ENCODE data around the gene RTN4IP1.
A peak's percentile ranks its signal among the peaks of the same experiment; 100 is the strongest.
"Not testable (repeated sequence)": the region's sequence is repeated elsewhere in the genome, so short reads cannot be mapped to it uniquely, and the experiment has no call there.

The RTN4IP1 gene

DNA sequence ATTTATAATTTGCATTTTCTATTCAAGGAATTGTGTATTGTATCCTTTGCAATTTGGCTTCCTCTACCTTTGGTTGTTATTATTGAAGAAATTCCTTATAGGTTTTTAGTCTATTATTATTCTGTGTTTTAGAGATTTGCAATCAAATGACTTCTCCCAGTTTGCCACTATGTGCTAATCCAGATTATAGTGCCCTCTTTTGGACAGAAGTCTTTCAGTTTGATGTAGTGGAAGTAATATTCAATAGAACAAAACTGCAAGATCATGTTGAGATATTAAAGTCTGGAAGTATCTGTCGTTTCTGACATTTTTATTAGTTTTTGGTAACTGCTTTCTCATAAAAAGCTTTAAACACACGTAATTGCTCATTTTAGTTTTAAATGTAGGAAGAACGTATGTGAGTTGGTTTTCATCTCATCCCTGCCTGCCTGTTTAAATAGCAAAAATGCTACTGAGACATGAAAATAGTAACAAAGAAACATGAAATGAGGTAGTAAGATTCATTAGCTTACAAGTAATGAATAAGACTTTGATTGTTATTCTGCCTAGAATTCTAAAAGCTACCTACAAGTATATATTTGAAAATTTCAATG lies 72.8 kb downstream of the RTN4IP1 start:
- DNase-seq (ENCODE audit: low spot score) = no peak
- TF ChIP-seq, protein P1, sequence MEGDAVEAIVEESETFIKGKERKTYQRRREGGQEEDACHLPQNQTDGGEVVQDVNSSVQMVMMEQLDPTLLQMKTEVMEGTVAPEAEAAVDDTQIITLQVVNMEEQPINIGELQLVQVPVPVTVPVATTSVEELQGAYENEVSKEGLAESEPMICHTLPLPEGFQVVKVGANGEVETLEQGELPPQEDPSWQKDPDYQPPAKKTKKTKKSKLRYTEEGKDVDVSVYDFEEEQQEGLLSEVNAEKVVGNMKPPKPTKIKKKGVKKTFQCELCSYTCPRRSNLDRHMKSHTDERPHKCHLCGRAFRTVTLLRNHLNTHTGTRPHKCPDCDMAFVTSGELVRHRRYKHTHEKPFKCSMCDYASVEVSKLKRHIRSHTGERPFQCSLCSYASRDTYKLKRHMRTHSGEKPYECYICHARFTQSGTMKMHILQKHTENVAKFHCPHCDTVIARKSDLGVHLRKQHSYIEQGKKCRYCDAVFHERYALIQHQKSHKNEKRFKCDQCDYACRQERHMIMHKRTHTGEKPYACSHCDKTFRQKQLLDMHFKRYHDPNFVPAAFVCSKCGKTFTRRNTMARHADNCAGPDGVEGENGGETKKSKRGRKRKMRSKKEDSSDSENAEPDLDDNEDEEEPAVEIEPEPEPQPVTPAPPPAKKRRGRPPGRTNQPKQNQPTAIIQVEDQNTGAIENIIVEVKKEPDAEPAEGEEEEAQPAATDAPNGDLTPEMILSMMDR (IDR thresholded peaks at IDR 0.05; ENCODE audit: extremely low read depth, missing control alignments) = peak; percentile 9

DNA sequence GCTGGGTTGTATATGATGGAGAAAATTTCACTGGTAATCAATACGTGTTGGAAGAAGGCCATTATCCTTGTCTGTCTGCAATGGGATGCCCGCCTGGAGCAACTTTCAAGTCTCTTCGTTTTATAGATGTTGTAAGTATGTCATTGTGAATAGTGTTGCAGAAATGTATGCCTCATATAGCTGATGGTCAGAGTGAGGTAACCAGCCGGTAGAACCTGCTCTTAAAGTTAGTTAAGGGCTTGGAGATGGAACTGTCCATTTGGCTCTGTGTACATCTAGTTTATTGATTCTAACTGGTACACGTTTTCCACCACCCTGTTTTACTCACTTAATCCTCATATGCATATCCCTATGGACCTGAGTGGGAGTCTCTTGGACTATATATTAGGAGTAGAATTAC lies 73.5 kb downstream of the RTN4IP1 start:
- DNase-seq (ENCODE audit: low spot score) = no peak
- TF ChIP-seq, protein P1 (IDR thresholded peaks at IDR 0.05; ENCODE audit: extremely low read depth, missing control alignments) = no peak

DNA sequence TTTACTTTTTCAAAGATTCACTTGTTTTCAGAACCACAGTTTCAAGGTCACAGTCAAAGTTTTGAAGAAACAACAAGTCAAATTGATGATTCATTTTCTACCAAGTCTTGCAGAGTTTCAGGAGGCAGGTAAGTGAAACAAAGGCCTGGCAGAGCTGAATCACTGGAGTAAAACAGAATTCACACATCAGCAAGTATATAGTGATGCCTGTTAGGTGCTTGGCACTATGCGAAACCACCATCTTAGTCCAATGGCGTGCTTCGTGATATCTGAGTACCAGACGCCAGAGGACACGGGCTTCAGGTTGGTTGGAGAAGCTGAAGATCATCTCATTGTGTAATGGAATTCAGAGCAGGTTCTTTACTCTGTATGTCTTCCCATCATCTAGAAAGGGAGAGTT lies 75.9 kb downstream of the RTN4IP1 start:
- TF ChIP-seq, protein P1 (IDR thresholded peaks at IDR 0.05; ENCODE audit: extremely low read depth, missing control alignments) = no peak
- no peak for DNase-seq (ENCODE audit: low spot score)

DNA sequence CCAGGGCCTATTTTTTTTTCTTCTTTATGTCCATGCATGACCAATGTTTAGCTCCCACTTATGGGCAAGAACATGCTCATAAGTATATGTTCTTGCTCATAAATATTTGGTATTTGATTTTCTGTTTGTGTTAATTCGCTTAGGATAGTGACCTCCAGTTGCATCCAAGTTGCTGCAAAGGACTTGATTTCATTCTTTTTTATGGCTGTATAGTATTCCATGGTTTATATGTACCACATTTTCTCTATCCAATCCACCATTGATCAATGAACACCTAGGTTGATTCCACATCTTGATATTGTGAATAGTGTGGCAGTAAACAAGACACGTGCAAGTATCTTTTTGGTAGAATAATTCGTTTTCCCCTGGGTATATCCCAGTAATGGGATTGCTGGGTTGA lies 78.1 kb downstream of the RTN4IP1 start:
- TF ChIP-seq, protein P1 (IDR thresholded peaks at IDR 0.05; ENCODE audit: extremely low read depth, missing control alignments) = no peak
- DNase-seq (ENCODE audit: low spot score) = no peak

DNA sequence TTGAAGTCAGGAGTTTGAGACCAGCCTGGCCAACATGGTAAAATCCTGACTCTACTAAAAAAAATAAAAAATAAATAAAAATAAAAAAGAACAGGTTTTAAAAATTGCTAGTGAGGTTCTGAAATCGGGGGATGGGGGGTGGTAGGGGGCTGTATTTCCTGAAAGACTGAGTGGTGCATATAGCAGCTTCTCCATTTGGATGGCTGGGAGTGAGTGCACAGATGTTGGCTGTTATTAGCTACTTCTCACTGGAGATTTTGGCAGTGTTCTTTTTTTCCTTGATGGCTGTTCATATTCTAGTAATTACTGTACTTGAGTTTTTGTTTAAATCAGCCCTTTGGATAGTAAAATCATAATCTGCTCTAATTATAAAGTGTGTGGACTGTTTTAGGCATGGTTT lies 79.8 kb downstream of the RTN4IP1 start:
- TF ChIP-seq, protein P1 (IDR thresholded peaks at IDR 0.05; ENCODE audit: extremely low read depth, missing control alignments) = no peak

DNA sequence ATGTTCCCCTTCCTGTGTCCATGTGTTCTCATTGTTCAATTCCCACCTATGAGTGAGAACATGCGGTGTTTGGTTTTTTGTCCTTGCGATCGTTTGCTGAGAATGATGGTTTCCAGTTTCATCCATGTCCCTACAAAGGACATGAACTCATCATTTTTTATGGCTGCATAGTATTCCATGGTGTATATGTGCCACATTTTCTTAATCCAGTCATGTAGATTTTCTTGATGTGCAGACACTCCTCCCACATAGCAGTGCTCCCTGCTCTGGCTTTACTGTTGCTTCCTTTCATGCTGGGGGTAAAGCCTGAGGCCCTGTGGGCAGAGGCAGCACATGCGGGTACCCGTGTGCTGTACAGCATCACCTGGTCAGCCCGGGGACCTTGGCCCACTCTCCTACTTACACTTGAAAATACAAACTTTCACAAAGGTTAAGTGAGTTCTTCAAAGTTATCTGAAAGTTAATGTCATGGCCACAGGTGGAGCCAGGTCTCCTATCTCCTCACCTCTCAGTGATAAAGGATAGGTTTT lies 80.3 kb downstream of the RTN4IP1 start:
- not testable (repeated sequence) for DNase-seq (ENCODE audit: low spot score)

More for the DNA sequence above, 79.8 kb downstream of the RTN4IP1 start:
- no peak for DNase-seq (ENCODE audit: low spot score)

DNA sequence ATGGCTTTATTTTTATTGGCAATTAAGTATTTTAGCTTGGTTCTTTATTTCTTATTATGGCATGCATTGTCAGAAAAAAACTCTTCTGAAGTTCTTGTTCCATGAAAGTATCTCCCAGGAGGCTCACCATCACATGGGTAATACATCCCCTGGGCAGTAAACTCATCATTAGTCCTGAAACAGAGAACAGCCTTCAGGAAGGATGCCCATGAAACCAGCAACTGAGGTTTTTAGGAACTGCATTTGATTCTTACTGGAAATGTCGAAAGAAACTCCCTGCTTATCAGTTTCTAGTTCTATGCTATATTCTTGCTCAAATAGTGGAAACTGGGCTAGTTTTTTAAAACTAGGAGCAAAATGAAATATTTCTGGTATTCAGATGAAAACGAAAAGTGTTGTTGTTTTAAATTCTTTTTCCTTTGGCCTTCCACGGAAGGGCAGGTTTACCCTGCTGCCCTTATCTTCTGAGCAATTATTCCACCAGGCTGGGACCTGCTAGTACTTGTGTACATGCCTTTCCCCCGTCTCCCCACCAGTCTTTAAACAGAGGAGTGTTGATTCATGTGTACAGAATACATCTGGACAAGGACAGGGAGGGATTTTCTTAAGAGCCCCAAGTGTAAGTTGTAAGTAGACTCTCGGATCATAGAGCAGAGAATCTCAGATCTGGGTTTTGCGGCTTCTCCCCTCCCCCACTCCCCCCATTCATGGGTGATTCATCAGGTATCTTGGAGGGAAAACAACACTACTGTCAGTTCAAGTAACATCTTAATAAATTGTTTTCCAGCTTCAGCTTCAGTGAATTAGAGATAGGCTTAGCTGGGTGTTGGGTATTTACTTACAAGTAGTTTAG lies 81.5 kb downstream of the RTN4IP1 start:
- no peak for DNase-seq (ENCODE audit: low spot score)
- TF ChIP-seq, protein P1 (IDR thresholded peaks at IDR 0.05; ENCODE audit: extremely low read depth, missing control alignments) = no peak

All from GM20000 (cell line).